Neural progenitor cell (in vitro differentiated cells): ENCODE data around the gene HNRNPR. TPM values are rescaled to one million over a fixed set of nuclear protein-coding genes. Genes with fewer than 3 reads are reported as not detected.
A peak's percentile ranks its signal among the peaks of the same experiment; 100 is the strongest.

Experiments used
- DNase-seq: peaks from one replicate; pipeline ENCODE4 v3.0.0-alpha.2; 2016; ENCODE audit warnings: low spot score
- H2AFZ ChIP-seq: fragments of 200-600 bp; sonication (generic); replicated peaks from 2 replicates; pipeline ENCODE4 v1.6.1; 2016; ENCODE audit warnings: antibody characterized with exemption
- H3F3A ChIP-seq: fragments of 200-600 bp; sonication (generic); 2 replicates; pipeline ENCODE4 v1.6.1; 2016; ENCODE audit warnings: antibody characterized with exemption, low read depth
- H3K27ac ChIP-seq: fragments of 200-600 bp; sonication (generic); 2 replicates; pipeline ENCODE4 v1.5.1; 2016; ENCODE audit warnings: mild to moderate bottlenecking
- H3K27me3 ChIP-seq: fragments of 200-600 bp; sonication (generic); 2 replicates; pipeline ENCODE4 v1.6.1; 2016; ENCODE audit warnings: mild to moderate bottlenecking, moderate library complexity
- H3K36me3 ChIP-seq: fragments of 200-600 bp; sonication (generic); 2 replicates; pipeline ENCODE4 v1.5.1; 2016
- H3K4me1 ChIP-seq: fragments of 200-600 bp; sonication (generic); 2 replicates; pipeline ENCODE4 v1.6.1; 2016; ENCODE audit warnings: mixed run types
- H3K4me2 ChIP-seq: fragments of 200-600 bp; sonication (generic); 2 replicates; pipeline ENCODE4 v1.6.1; 2016
- H3K4me3 ChIP-seq: fragments of 200-600 bp; sonication (generic); 2 replicates; pipeline ENCODE4 v1.5.1; 2016
- H3K79me2 ChIP-seq: fragments of 200-600 bp; sonication (generic); 2 replicates; pipeline ENCODE4 v1.6.1; 2016; ENCODE audit warnings: low read depth
- H3K9ac ChIP-seq: fragments of 200-600 bp; sonication (generic); 2 replicates; pipeline ENCODE4 v1.6.1; 2016
- H3K9me3 ChIP-seq: fragments of 200-600 bp; sonication (generic); 2 replicates; pipeline ENCODE4 v1.5.1; 2016; ENCODE audit warnings: low read depth
- H4K20me1 ChIP-seq: fragments of 200-600 bp; sonication (generic); 2 replicates; pipeline ENCODE4 v1.6.1; 2016; ENCODE audit warnings: low read depth
- H3K27ac Mint-ChIP-seq: 3 replicates; pipeline ENCODE4 v1.8.0; 2021; ENCODE audit warnings: mixed read lengths
- H3K27me3 Mint-ChIP-seq: 2 replicates; pipeline ENCODE4 v1.8.0; 2022; ENCODE audit warnings: low read depth, mild to moderate bottlenecking, inconsistent platforms, moderate library complexity, mixed read lengths; ENCODE audit not compliant: insufficient read depth
- H3K36me3 Mint-ChIP-seq: 3 replicates; pipeline ENCODE4 v1.8.0; 2021; ENCODE audit warnings: mixed read lengths
- H3K4me1 Mint-ChIP-seq: 3 replicates; pipeline ENCODE4 v1.8.0; 2021; ENCODE audit warnings: mixed read lengths
- H3K4me3 Mint-ChIP-seq: 3 replicates; pipeline ENCODE4 v1.8.0; 2021; ENCODE audit warnings: mild to moderate bottlenecking, moderate library complexity, mixed read lengths
- H3K9me3 Mint-ChIP-seq: 3 replicates; pipeline ENCODE4 v1.8.0; 2020; ENCODE audit warnings: mixed read lengths
- CTCF ChIP-seq: fragments of 200-600 bp; sonication (generic); IDR thresholded peaks from 2 replicates; pipeline ENCODE4 v1.5.1; 2017; ENCODE audit warnings: antibody characterized with exemption, mild to moderate bottlenecking
- EZH2 ChIP-seq: fragments of 200-600 bp; sonication (generic); IDR thresholded peaks from 2 replicates; pipeline ENCODE4 v1.6.1; 2017; ENCODE audit warnings: antibody characterized with exemption, mild to moderate bottlenecking, moderate library complexity
- EZH2phosphoT487 ChIP-seq: fragments of 200-600 bp; sonication (generic); IDR thresholded peaks from 2 replicates; pipeline ENCODE4 v1.6.1; 2017; ENCODE audit warnings: antibody characterized with exemption
- total RNA-seq: library from RNA; depleted of rRNA; stranded (reverse); fragments of >200 nt; gene quantifications from 2 replicates; pipeline ENCODE4 v1.2.3, GENCODE V29; 2015; ENCODE audit warnings: low replicate concordance

HNRNPR gene
- total RNA-seq, 1 donor from 2014 or later = 317 TPM

DNA sequence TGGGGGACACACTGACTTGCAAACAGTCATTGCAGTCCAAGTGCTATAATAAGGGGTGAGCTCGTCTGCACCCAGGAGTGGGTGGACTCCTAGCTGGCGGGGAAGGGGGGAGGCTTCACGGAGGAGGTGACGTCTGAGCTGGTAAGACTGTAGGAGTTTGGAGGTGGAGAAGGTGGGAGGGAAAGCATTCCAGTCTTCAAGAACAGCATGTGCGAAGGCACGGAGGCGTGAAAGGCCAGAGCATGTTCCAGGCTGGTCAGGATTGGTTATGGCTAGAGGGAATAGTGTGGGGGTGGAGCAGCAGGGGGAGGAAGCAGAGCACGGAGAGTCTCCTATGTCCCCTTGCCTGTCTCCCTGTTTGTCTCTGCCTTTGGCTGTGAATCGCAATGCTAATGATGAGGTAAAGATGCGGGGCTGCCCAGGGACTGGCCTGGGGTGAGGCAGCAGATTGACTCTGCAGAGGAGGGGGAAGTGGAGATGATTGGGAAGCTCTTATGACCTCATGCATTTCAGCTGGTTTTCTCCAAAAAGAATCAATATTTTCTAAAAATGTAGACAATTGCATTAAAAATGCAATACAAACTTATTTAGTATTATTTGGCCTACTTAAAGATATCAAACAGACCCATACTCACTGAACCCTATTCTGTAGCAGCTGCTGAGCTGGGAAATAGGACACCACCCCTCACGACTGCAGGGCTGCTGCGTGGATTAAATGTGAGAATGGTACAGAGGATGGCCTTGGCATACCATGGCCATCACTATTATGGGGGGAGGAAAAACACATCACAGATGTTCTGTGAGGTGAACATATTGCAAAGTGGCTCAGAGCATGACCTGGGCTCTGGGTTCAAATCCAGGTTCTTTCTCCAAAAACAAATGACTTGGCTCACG is 28.1 kb upstream of the HNRNPR start:
- Histone ChIP-seq H4K20me1 (peaks cover 21% of the 10 kb centered on the region), H3K4me2 (peak overlapping the region; percentile 81), H3K27me3 (peaks cover 47% of the 10 kb centered on the region), H3K9me3 (no peaks in the 10 kb centered on the region), H3K27ac (peak overlapping the region; percentile 77), H3K9ac (no peak overlapping the region), H2AFZ (no peak overlapping the region), H3F3A (peaks cover 56% of the 10 kb centered on the region), H3K4me1 (peaks cover 41% of the 10 kb centered on the region), H3K79me2 (peaks cover 16% of the 10 kb centered on the region), H3K4me3 (peak overlapping the region; percentile 34), H3K36me3 (no peaks in the 10 kb centered on the region)
- H3K9me3 Mint-ChIP-seq = peaks cover 2% of the 10 kb centered on the region
- peaks cover 67% of the 10 kb centered on the region for H3K4me1 Mint-ChIP-seq
- peaks cover 18% of the 10 kb centered on the region for H3K36me3 Mint-ChIP-seq
- H3K27ac Mint-ChIP-seq = peak overlapping the region; percentile 16
- H3K27me3 Mint-ChIP-seq = peaks cover 7% of the 10 kb centered on the region
- peak; percentile 36 for DNase-seq
- peak overlapping the region; percentile 69 for H3K4me3 Mint-ChIP-seq
- TF ChIP-seq EZH2 (no peak), EZH2phosphoT487 (no peak), CTCF (no peak)

- H3K4me3 Mint-ChIP-seq = peak overlapping the region; percentile 96
- Histone ChIP-seq H2AFZ (no peak overlapping the region), H3K9ac (no peak overlapping the region), H3K9me3 (no peaks in the 10 kb centered on the region), H4K20me1 (peaks cover 21% of the 10 kb centered on the region), H3K36me3 (no peaks in the 10 kb centered on the region), H3K79me2 (peaks cover 20% of the 10 kb centered on the region), H3K27ac (peak overlapping the region; percentile 77), H3K4me2 (peak overlapping the region; percentile 93), H3F3A (peaks cover 55% of the 10 kb centered on the region), H3K4me3 (peak overlapping the region; percentile 79), H3K4me1 (peaks cover 43% of the 10 kb centered on the region), H3K27me3 (peaks cover 54% of the 10 kb centered on the region)
- peak; percentile 97 for DNase-seq
- peaks cover 5% of the 10 kb centered on the region for H3K27me3 Mint-ChIP-seq
- H3K4me1 Mint-ChIP-seq = peaks cover 74% of the 10 kb centered on the region
- TF ChIP-seq CTCF (peak; percentile 49), EZH2 (no peak), EZH2phosphoT487 (peak; percentile 52)
- H3K27ac Mint-ChIP-seq = peak overlapping the region; percentile 99
- peaks cover 30% of the 10 kb centered on the region for H3K36me3 Mint-ChIP-seq
- peaks cover 14% of the 10 kb centered on the region for H3K9me3 Mint-ChIP-seq
These were observed 26.9 kb upstream of the HNRNPR start for GRCh38 chr1:23370709-23371584.

DNA sequence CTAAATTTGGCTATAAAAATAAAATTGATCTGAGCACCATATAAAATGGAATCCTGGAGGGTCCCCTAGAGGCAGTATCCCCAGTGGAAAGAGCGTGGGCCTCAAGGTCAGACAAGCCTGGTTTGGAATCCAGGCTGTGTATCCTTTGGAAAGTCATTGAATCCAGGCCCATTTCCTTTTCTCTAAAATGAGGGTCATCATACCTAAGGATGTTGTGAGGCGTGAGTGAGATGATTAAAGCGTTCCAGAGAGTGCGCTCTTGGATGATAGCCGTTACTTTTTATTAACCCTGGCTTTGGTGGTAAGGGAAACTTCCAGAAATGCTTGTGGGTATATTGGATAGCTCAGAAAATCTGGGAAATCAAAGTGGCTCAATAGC is 26.2 kb upstream of the HNRNPR start:
- Mint-ChIP-seq H3K27ac (peak overlapping the region; percentile 99), H3K4me1 (peaks cover 76% of the 10 kb centered on the region), H3K4me3 (peak overlapping the region; percentile 96), H3K27me3 (peaks cover 4% of the 10 kb centered on the region), H3K9me3 (peaks cover 18% of the 10 kb centered on the region), H3K36me3 (peaks cover 34% of the 10 kb centered on the region)
- Histone ChIP-seq H3K4me3 (peak overlapping the region; percentile 79), H3K79me2 (peaks cover 20% of the 10 kb centered on the region), H3K9ac (no peak overlapping the region), H3K36me3 (no peaks in the 10 kb centered on the region), H4K20me1 (peaks cover 21% of the 10 kb centered on the region), H3K9me3 (no peaks in the 10 kb centered on the region), H3F3A (peaks cover 55% of the 10 kb centered on the region), H3K4me1 (peaks cover 45% of the 10 kb centered on the region), H3K27me3 (peaks cover 54% of the 10 kb centered on the region), H3K4me2 (peak overlapping the region; percentile 93), H2AFZ (no peak overlapping the region), H3K27ac (peak overlapping the region; percentile 54)
- TF ChIP-seq EZH2phosphoT487 = no peak
- TF ChIP-seq EZH2 = no peak
- TF ChIP-seq CTCF = no peak
- no peak for DNase-seq
